Lung (tissue), 16 donors: ENCODE results near the gene VMA21. TPM values are rescaled to one million over a fixed set of nuclear protein-coding genes. Genes with fewer than 3 reads are reported as not detected.

Source experiments
- ATAC-seq: fragments of 200-7000 bp; cut with Tn5 transposase; one replicate; pipeline ENCODE4 v1.9.1; 2020; ENCODE audit warnings: moderate number of reproducible peaks; ENCODE audit not compliant: insufficient read depth, low FRiP score
- DNase-seq, 3 donors: peaks; one replicate each; pipeline ENCODE4 v3.0.0-alpha.2; 2013 to 2017
- H3K27ac ChIP-seq, 2 donors: one replicate each; pipeline ENCODE4 v1.5.1; 2013; ENCODE audit warnings: mild to moderate bottlenecking in 2 of 2, moderate library complexity in 2 of 2, control low read depth in 1 of 2, inconsistent platforms in 1 of 2, low read depth in 1 of 2, low read length in 1 of 2
- H3K27me3 ChIP-seq, 3 donors: one replicate each; pipeline ENCODE4 v1.5.1; 2013; ENCODE audit warnings: low read length in 2 of 3; ENCODE audit not compliant: control insufficient read depth in 3 of 3, insufficient read depth in 3 of 3
- H3K36me3 ChIP-seq, 4 donors: one replicate each; pipeline ENCODE4 v1.5.1; 2013; ENCODE audit warnings: low read length in 4 of 4, mild to moderate bottlenecking in 1 of 4, moderate library complexity in 1 of 4; ENCODE audit not compliant: control insufficient read depth in 4 of 4, insufficient read depth in 4 of 4
- H3K4me1 ChIP-seq, 5 donors: one replicate each; pipeline ENCODE4 v1.5.1; 2013; ENCODE audit warnings: low read length in 5 of 5, mild to moderate bottlenecking in 2 of 5, moderate library complexity in 1 of 5; ENCODE audit not compliant: control insufficient read depth in 5 of 5, insufficient read depth in 5 of 5
- H3K4me3 ChIP-seq: one replicate; pipeline ENCODE4 v1.5.1; 2013; ENCODE audit warnings: mild to moderate bottlenecking, control low read depth, moderate library complexity
- H3K9ac ChIP-seq, 2 donors: one replicate each; pipeline ENCODE4 v1.5.1; 2013; ENCODE audit warnings: low read length in 2 of 2, control low read depth in 1 of 2; ENCODE audit not compliant: insufficient read depth in 1 of 2
- H3K9me3 ChIP-seq, 4 donors: one replicate each; pipeline ENCODE4 v1.5.1; 2013; ENCODE audit warnings: low read length in 3 of 4, mild to moderate bottlenecking in 1 of 4, moderate library complexity in 1 of 4; ENCODE audit not compliant: control insufficient read depth in 4 of 4, insufficient read depth in 3 of 4
- WGBS, 2 donors: extraction: QIAGEN DNeasy Blood & Tissue Kit; methylation state at CpG; one replicate each; pipeline ENCODE4 v1.1.7; 2013; 5-methylcytosine and 5-hydroxymethylcytosine counted together
- long read RNA-seq, 5 donors: transcript quantifications; one replicate each; lab custom pipeline, GENCODE V29; 2026
- polyA plus RNA-seq, 2 donors: library from polyadenylated mRNA; stranded (reverse); fragments of 200-250 nt; gene quantifications; one replicate each; pipeline ENCODE4 v1.2.1, GENCODE V29; 2013
- total RNA-seq, 2 donors: library from RNA; depleted of rRNA in 1 of 2; stranded (reverse); fragments of >200 nt in 1 of 2; gene quantifications; one replicate each; pipeline ENCODE4 v1.2.1, GENCODE V29; 2014 to 2021
- TF ChIP-seq, protein P1 (sequence below): IDR thresholded peaks from 2 replicates; pipeline ENCODE4 v1.5.1; 2012; ENCODE audit warnings: mild to moderate bottlenecking; ENCODE audit errors: control extremely low read depth, extremely low read depth
- donor health status: control.
- donor health status: control.
- donor health status: Bipolar disorder and iron deficiency.
- donor health status: healthy.
- donor health status: DM: yes; HTN: yes; CAD: no.

VMA21 gene, protein sequence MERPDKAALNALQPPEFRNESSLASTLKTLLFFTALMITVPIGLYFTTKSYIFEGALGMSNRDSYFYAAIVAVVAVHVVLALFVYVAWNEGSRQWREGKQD
- total RNA-seq (10 to 100 TPM; 26.2 to 36.3 TPM), polyA plus RNA-seq (10 to 100 TPM in 1 of 2 donors, 1 to 10 TPM in 1; 7.8 to 10.6 TPM)
- long read RNA-seq, donor 1, full-length matches to known transcripts: 16 of 16 reads
- long read RNA-seq, donor 1, partial matches to known transcripts: 0 of 16 reads
- long read RNA-seq, donor 1, other reads (novel, unspliced or antisense): 0 of 16 reads
- long read RNA-seq, donor 2, full-length matches to known transcripts: 7 of 7 reads
- long read RNA-seq, donor 2, partial matches to known transcripts: 0 of 7 reads
- long read RNA-seq, donor 2, other reads (novel, unspliced or antisense): 0 of 7 reads
- long read RNA-seq, donor 3, full-length matches to known transcripts: 2 of 2 reads
- long read RNA-seq, donor 3, partial matches to known transcripts: 0 of 2 reads
- long read RNA-seq, donor 3, other reads (novel, unspliced or antisense): 0 of 2 reads
- long read RNA-seq, donor 4, full-length matches to known transcripts: 6 of 6 reads
- long read RNA-seq, donor 4, partial matches to known transcripts: 0 of 6 reads
- long read RNA-seq, donor 4, other reads (novel, unspliced or antisense): 0 of 6 reads
- long read RNA-seq, donor 5, full-length matches to known transcripts: 17 of 17 reads
- long read RNA-seq, donor 5, partial matches to known transcripts: 0 of 17 reads
- long read RNA-seq, donor 5, other reads (novel, unspliced or antisense): 0 of 17 reads

DNA sequence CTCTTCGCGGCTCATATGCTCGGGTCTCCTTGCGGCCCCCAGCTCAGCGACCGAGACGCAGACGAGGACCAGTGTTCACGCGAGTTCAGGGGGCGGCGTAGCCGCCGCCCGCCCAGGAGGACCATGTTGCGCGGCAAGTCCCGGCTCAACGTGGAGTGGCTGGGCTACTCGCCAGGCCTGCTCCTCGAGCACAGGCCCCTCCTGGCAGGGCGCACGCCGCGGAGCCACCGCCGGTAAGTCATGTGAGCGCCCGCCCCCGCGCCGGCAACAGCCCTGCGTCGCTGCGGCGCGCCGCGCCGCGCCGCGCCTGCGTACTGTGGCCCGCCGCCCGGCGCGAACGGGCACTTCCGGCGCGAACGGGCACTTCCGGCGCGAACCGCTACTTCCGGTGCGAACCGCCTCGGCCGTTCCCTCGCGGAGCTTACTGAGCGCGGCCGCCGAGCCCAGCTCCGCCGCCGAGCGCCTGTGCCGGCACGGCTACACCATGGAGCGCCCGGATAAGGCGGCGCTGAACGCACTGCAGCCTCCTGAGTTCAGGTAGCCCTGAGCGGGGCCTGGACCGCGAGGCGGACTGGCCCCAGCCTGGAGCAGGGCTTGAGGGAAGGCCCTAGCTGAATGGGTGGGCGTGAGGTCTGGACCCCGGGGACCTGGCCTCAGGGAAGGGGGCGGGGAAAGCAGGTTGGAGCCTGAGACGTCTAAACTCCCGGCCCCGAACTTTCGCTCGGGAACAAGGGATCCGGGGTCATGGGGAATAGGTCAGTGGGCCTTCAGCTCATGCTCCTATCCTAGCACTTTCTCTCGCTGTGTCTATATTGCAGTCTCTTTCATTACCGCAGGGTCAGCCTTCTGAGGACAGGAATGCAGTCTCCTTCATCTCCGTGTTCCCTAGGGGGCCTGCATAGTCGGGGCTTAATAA lies at the start of gene VMA21:
Gene VMA21, plus strand, starts transcription at position 382 of the 916 bp plus-strand sequence. Its CDS starts 103 bp downstream, at position 485.
- H3K9ac ChIP-seq: peak within 1 kb of the TSS; percentile 80 to 92
- peaks cover 0 to 3% (median 0%) of the 10 kb centered on the region in 4 donors for H3K9me3 ChIP-seq
- H3K4me3 ChIP-seq: peak within 1 kb of the TSS; percentile 70
- WGBS, 2 donors: 0 to 41% methylated on average over 48 to 97 of the region's 97 CpGs
- no peaks in the 10 kb centered on the region for H3K27me3 ChIP-seq
- TF ChIP-seq, protein P1, sequence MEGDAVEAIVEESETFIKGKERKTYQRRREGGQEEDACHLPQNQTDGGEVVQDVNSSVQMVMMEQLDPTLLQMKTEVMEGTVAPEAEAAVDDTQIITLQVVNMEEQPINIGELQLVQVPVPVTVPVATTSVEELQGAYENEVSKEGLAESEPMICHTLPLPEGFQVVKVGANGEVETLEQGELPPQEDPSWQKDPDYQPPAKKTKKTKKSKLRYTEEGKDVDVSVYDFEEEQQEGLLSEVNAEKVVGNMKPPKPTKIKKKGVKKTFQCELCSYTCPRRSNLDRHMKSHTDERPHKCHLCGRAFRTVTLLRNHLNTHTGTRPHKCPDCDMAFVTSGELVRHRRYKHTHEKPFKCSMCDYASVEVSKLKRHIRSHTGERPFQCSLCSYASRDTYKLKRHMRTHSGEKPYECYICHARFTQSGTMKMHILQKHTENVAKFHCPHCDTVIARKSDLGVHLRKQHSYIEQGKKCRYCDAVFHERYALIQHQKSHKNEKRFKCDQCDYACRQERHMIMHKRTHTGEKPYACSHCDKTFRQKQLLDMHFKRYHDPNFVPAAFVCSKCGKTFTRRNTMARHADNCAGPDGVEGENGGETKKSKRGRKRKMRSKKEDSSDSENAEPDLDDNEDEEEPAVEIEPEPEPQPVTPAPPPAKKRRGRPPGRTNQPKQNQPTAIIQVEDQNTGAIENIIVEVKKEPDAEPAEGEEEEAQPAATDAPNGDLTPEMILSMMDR: no peak
- H3K27ac ChIP-seq: peak within 1 kb of the TSS; percentile 91
- DNase-seq (peak; percentile 88 to 92 (median 91)), ATAC-seq (peak; percentile 91)
- H3K36me3 ChIP-seq: no peaks in the 10 kb centered on the region
- H3K4me1 ChIP-seq: peaks cover 0 to 5% (median 0%) of the 10 kb centered on the region in 5 donors

DNA sequence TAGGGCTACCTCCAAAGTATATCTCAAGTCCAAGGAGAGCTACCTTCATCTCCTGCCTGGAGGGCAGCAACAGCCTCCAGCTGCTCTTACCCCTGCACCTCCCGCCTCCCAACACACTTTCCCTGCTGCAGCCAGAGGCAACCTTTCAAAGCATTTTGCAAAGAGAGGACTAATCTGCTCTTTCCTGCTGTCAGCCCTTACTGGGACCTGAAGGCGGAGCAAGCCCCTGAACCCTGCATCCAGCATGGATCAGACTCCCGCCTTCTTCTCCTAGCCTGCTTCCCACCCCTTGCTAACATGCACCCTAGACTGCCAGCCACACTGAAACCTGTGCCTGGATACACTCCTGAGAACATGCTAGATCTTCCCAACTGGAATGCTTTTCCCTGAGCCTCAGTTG lies 37.7 kb upstream of the VMA21 start:
- H3K27me3 ChIP-seq: peaks cover 0 to 3% (median 2%) of the 10 kb centered on the region in 3 donors
- WGBS, 2 donors: 58 to 72% methylated on average over 3 of the region's 3 CpGs

More for the DNA sequence above, 37.7 kb upstream of the VMA21 start:
- no peak overlapping the region for H3K9ac ChIP-seq
- no peaks in the 10 kb centered on the region for H3K4me1 ChIP-seq
- no peaks in the 10 kb centered on the region for H3K9me3 ChIP-seq
- ATAC-seq: no peak
- H3K36me3 ChIP-seq: no peaks in the 10 kb centered on the region
- no peak overlapping the region for H3K27ac ChIP-seq
- no peak for DNase-seq
- no peak overlapping the region for H3K4me3 ChIP-seq
- TF ChIP-seq, protein P1: no peak
